Hematopoietic multipotent progenitor cell (in vitro differentiated cells): ENCODE data around the gene LRRC47. TPM values are rescaled to one million over a fixed set of nuclear protein-coding genes. Genes with fewer than 3 reads are reported as not detected.

Source experiments
- DNase-seq, 3 donors: peaks; one replicate each; pipeline ENCODE4 v3.0.0-alpha.2; 2011 to 2015; ENCODE audit warnings: low read depth in 2 of 3, low spot score in 2 of 3
- total RNA-seq: library from RNA; depleted of rRNA; stranded (reverse); fragments of >200 nt; gene quantifications from one replicate; pipeline ENCODE4 v1.2.3, GENCODE V29; 2012

LRRC47 gene
- total RNA-seq, 1 donor = 27.7 TPM

- DNase-seq = no peak
Measured at GRCh38 chr1:3787745-3788605, 8.3 kb downstream of the LRRC47 start.

GRCh38 chr1:3787349-3787715 is 9.0 kb downstream of the LRRC47 start:
- no peak for DNase-seq

GRCh38 chr1:3786468-3787348 is 9.6 kb downstream of the LRRC47 start:
- no peak for DNase-seq

- DNase-seq = peak in 1 of 3 donors; percentile 33
Measured at GRCh38 chr1:3785456-3786157, 10.7 kb downstream of the LRRC47 start.

GRCh38 chr1:3785045-3785444 is 11.3 kb downstream of the LRRC47 start:
- DNase-seq = no peak

- no peak for DNase-seq
Measured at GRCh38 chr1:3783651-3784474, 12.4 kb downstream of the LRRC47 start.

GRCh38 chr1:3780901-3781300 is 15.4 kb downstream of the LRRC47 start:
- no peak for DNase-seq

- DNase-seq = no peak
Measured at GRCh38 chr1:3779912-3780416, 16.3 kb downstream of the LRRC47 start.

- DNase-seq = no peak
Measured at GRCh38 chr1:3779265-3779911, 16.9 kb downstream of the LRRC47 start.

- no peak for DNase-seq
Measured at GRCh38 chr1:3778590-3779264, 17.6 kb downstream of the LRRC47 start.

GRCh38 chr1:3777647-3778589 is 18.4 kb downstream of the LRRC47 start:
- no peak for DNase-seq

- no peak for DNase-seq
Measured at GRCh38 chr1:3777078-3777547, 19.2 kb downstream of the LRRC47 start.

GRCh38 chr1:3776231-3776961 is 19.9 kb downstream of the LRRC47 start:
- DNase-seq = no peak

GRCh38 chr1:3775490-3776230 is 20.6 kb downstream of the LRRC47 start:
- DNase-seq = peak in 2 of 3 donors; percentile 62 to 71

- no peak for DNase-seq
Measured at GRCh38 chr1:3774946-3775489, 21.3 kb downstream of the LRRC47 start.
